ENCODE measurements around the gene EN2.

Gene EN2

GRCh38 chr7:155514296-155514695 is 56.4 kb downstream of the EN2 start:
- no peak overlapping the region for H3K4me3 ChIP-seq (ENCODE audit: low read length)
- TF ChIP-seq, protein P1, sequence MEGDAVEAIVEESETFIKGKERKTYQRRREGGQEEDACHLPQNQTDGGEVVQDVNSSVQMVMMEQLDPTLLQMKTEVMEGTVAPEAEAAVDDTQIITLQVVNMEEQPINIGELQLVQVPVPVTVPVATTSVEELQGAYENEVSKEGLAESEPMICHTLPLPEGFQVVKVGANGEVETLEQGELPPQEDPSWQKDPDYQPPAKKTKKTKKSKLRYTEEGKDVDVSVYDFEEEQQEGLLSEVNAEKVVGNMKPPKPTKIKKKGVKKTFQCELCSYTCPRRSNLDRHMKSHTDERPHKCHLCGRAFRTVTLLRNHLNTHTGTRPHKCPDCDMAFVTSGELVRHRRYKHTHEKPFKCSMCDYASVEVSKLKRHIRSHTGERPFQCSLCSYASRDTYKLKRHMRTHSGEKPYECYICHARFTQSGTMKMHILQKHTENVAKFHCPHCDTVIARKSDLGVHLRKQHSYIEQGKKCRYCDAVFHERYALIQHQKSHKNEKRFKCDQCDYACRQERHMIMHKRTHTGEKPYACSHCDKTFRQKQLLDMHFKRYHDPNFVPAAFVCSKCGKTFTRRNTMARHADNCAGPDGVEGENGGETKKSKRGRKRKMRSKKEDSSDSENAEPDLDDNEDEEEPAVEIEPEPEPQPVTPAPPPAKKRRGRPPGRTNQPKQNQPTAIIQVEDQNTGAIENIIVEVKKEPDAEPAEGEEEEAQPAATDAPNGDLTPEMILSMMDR (conservative IDR thresholded peaks at IDR 0.05; ENCODE audit: low read length) = no peak
- no peak for DNase-seq (ENCODE audit: low read depth)
